IPS-11a (cell line): ENCODE measurements around the gene STRIP2.
"Not testable (repeated sequence)": the region's sequence is repeated elsewhere in the genome, so short reads cannot be mapped to it uniquely, and the experiment has no call there.

ENCODE experiments used
- H3K4me3 ChIP-seq: one replicate; pipeline ENCODE4 v1.5.1; 2013; ENCODE audit warnings: low read depth, low read length, control low read depth

STRIP2 gene

GRCh38 chr7:129453510-129454248 lies 19.4 kb downstream of the STRIP2 start:
- no peak overlapping the region for H3K4me3 ChIP-seq

- no peak overlapping the region for H3K4me3 ChIP-seq
These were observed 20.0 kb downstream of the STRIP2 start for GRCh38 chr7:129454249-129454551.

GRCh38 chr7:129456421-129456820 lies 22.2 kb downstream of the STRIP2 start:
- H3K4me3 ChIP-seq: no peak overlapping the region

- H3K4me3 ChIP-seq: no peak overlapping the region
These were observed 22.9 kb downstream of the STRIP2 start for GRCh38 chr7:129457101-129457500.

GRCh38 chr7:129458171-129458570 lies 23.9 kb downstream of the STRIP2 start:
- no peak overlapping the region for H3K4me3 ChIP-seq

- H3K4me3 ChIP-seq: no peak overlapping the region
These were observed 27.6 kb downstream of the STRIP2 start for GRCh38 chr7:129461809-129462208.

GRCh38 chr7:129462420-129462819 lies 28.2 kb downstream of the STRIP2 start:
- H3K4me3 ChIP-seq: no peak overlapping the region

GRCh38 chr7:129464194-129464593 lies 30.0 kb downstream of the STRIP2 start:
- H3K4me3 ChIP-seq: no peak overlapping the region

- no peak overlapping the region for H3K4me3 ChIP-seq
These were observed 30.8 kb downstream of the STRIP2 start for GRCh38 chr7:129465080-129465479.

- H3K4me3 ChIP-seq: no peak overlapping the region
These were observed 32.6 kb downstream of the STRIP2 start for GRCh38 chr7:129466796-129467195.

- no peak overlapping the region for H3K4me3 ChIP-seq
These were observed 33.9 kb downstream of the STRIP2 start for GRCh38 chr7:129468087-129468486.

GRCh38 chr7:129468547-129468946 lies 34.3 kb downstream of the STRIP2 start:
- H3K4me3 ChIP-seq: no peak overlapping the region

- H3K4me3 ChIP-seq: no peak overlapping the region
These were observed 35.7 kb downstream of the STRIP2 start for GRCh38 chr7:129469930-129470329.

GRCh38 chr7:129470411-129470810 lies 36.2 kb downstream of the STRIP2 start:
- no peak overlapping the region for H3K4me3 ChIP-seq

GRCh38 chr7:129471402-129471827 lies 37.2 kb downstream of the STRIP2 start:
- no peak overlapping the region for H3K4me3 ChIP-seq

- H3K4me3 ChIP-seq: not testable (repeated sequence)
These were observed 41.7 kb downstream of the STRIP2 start for GRCh38 chr7:129475931-129476330.

GRCh38 chr7:129476398-129476797 lies 42.2 kb downstream of the STRIP2 start:
- H3K4me3 ChIP-seq: not testable (repeated sequence)

- H3K4me3 ChIP-seq: no peak overlapping the region
These were observed 45.6 kb downstream of the STRIP2 start for GRCh38 chr7:129479831-129480230.

- no peak overlapping the region for H3K4me3 ChIP-seq
These were observed 46.6 kb downstream of the STRIP2 start for GRCh38 chr7:129480674-129481363.

GRCh38 chr7:129481376-129481775 lies 47.1 kb downstream of the STRIP2 start:
- H3K4me3 ChIP-seq: not testable (repeated sequence)

GRCh38 chr7:129482781-129483180 lies 48.5 kb downstream of the STRIP2 start:
- no peak overlapping the region for H3K4me3 ChIP-seq

GRCh38 chr7:129489491-129489890 lies 55.3 kb downstream of the STRIP2 start:
- H3K4me3 ChIP-seq: no peak overlapping the region

- H3K4me3 ChIP-seq: no peak overlapping the region
These were observed 58.2 kb downstream of the STRIP2 start for GRCh38 chr7:129492391-129492790.
